Astrocyte (in vitro differentiated cells and primary cell): ENCODE data around the gene HECTD4. TPM values are rescaled to one million over a fixed set of nuclear protein-coding genes. Genes with fewer than 3 reads are reported as not detected.

Experiments used
- DNase-seq: peaks from one replicate; pipeline ENCODE4 v3.0.0-alpha.2; 2010; ENCODE audit warnings: low read depth
- FAIRE-seq: peaks from 2 replicates; lab custom pipeline; 2011; peaks lifted over from hg19 to GRCh38; lab: Jason Lieb, UNC
- H2AFZ ChIP-seq: 2 replicates; pipeline ENCODE4 v1.6.0; 2012; ENCODE audit warnings: low read depth, low read length, inconsistent platforms
- H3K27ac ChIP-seq: 2 replicates; pipeline ENCODE4 v1.5.1; 2011; ENCODE audit warnings: low read depth, low read length, inconsistent platforms
- H3K27me3 ChIP-seq: 2 replicates; pipeline ENCODE4 v1.6.0; 2011; ENCODE audit warnings: low read length, inconsistent platforms; ENCODE audit not compliant: insufficient read depth
- H3K36me3 ChIP-seq: 2 replicates; pipeline ENCODE4 v1.5.1; 2011; ENCODE audit warnings: low read length, inconsistent platforms; ENCODE audit not compliant: insufficient read depth
- H3K4me1 ChIP-seq: 2 replicates; pipeline ENCODE4 v1.5.1; 2011; ENCODE audit warnings: low read length, inconsistent platforms; ENCODE audit not compliant: insufficient read depth
- H3K4me2 ChIP-seq: 2 replicates; pipeline ENCODE4 v1.6.0; 2012; ENCODE audit warnings: low read length, inconsistent platforms
- H3K4me3 ChIP-seq: 2 replicates; pipeline ENCODE4 v1.5.1; 2011; ENCODE audit warnings: low read depth, mild to moderate bottlenecking, low read length, inconsistent platforms; ENCODE audit not compliant: insufficient read depth
- H3K79me2 ChIP-seq: 2 replicates; pipeline ENCODE4 v1.6.0; 2012; ENCODE audit warnings: mild to moderate bottlenecking, low read length, inconsistent platforms; ENCODE audit not compliant: insufficient read depth
- H3K9ac ChIP-seq: 2 replicates; pipeline ENCODE4 v1.6.0; 2012; ENCODE audit warnings: mild to moderate bottlenecking, low read length, inconsistent platforms
- H3K9me3 ChIP-seq: 2 replicates; pipeline ENCODE4 v1.5.1; 2012; ENCODE audit warnings: low read depth, mild to moderate bottlenecking, low read length, inconsistent platforms; ENCODE audit not compliant: insufficient read depth
- H4K20me1 ChIP-seq: 2 replicates; pipeline ENCODE4 v1.6.0; 2012; ENCODE audit warnings: low read length, inconsistent platforms; ENCODE audit not compliant: insufficient read depth
- H3K27ac Mint-ChIP-seq: one replicate; pipeline ENCODE4 v1.8.0; 2021; ENCODE audit warnings: mild to moderate bottlenecking, mixed read lengths; ENCODE audit not compliant: unreplicated experiment
- H3K27me3 Mint-ChIP-seq: one replicate; pipeline ENCODE4 v1.8.0; 2021; ENCODE audit warnings: low read depth, mixed read lengths; ENCODE audit not compliant: unreplicated experiment
- H3K36me3 Mint-ChIP-seq: one replicate; pipeline ENCODE4 v1.8.0; 2021; ENCODE audit warnings: low read depth, mixed read lengths; ENCODE audit not compliant: unreplicated experiment
- H3K4me1 Mint-ChIP-seq: one replicate; pipeline ENCODE4 v1.8.0; 2021; ENCODE audit warnings: low read depth, mixed read lengths; ENCODE audit not compliant: unreplicated experiment
- H3K4me3 Mint-ChIP-seq: one replicate; pipeline ENCODE4 v1.8.0; 2021; ENCODE audit warnings: mild to moderate bottlenecking, moderate library complexity, mixed read lengths; ENCODE audit not compliant: unreplicated experiment
- H3K9me3 Mint-ChIP-seq: one replicate; pipeline ENCODE4 v1.8.0; 2021; ENCODE audit warnings: mild to moderate bottlenecking, mixed read lengths; ENCODE audit not compliant: unreplicated experiment
- EZH2 ChIP-seq: IDR thresholded peaks from 2 replicates; pipeline ENCODE4 v1.6.1; 2012; ENCODE audit warnings: mild to moderate bottlenecking, low read length, inconsistent platforms; ENCODE audit not compliant: insufficient read depth
- total RNA-seq: library from RNA; stranded (reverse); gene quantifications from 2 replicates; pipeline ENCODE4 v1.2.1, GENCODE V29; 2021
- TF ChIP-seq, protein P1 (sequence below): IDR thresholded peaks from 2 replicates; pipeline ENCODE4 v1.5.1; 2011; ENCODE audit warnings: low read depth, mild to moderate bottlenecking, inconsistent platforms, low read length, moderate library complexity; ENCODE audit not compliant: insufficient read depth

The HECTD4 gene
- total RNA-seq, 1 donor from 2014 or later: 38.9 TPM

DNA sequence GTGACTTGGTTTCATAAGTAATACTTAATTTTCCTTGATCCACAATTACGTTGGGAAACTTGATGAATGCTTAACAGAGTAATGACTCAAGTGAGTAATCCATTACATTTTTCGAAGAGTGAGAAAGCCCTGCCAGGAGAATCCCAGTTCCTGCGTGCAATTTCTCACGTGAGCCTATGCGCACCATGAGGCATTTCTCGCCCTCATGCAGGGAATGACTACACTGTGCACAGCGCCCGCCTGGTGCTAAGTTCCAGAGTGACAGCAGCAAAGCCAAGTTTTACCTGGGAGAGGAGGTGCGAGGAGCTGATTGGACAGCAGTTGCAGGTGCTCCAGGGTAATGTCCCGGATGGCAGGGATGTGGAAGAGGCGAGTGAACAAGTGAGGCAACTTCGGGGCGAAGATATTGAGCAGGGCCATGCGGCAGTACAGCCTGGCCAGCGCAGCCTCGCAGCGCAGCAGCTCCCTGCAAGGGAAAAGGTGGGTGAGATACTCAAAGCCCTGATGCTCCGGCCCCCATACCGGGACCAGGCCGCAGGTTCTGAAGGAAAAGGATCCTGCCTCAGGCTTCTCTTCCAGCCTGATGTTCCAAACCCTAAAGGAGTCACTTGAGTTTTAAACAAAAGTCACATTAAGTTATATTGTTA lies 187.5 kb downstream of the HECTD4 start:
- Histone ChIP-seq H3K4me3 (no peak overlapping the region), H3K9ac (no peak overlapping the region), H3K79me2 (no peaks in the 10 kb centered on the region), H3K9me3 (no peaks in the 10 kb centered on the region), H3K4me2 (no peak overlapping the region), H3K27ac (no peak overlapping the region), H2AFZ (no peak overlapping the region), H3K27me3 (no peaks in the 10 kb centered on the region), H3K4me1 (no peaks in the 10 kb centered on the region), H3K36me3 (peaks cover 32% of the 10 kb centered on the region), H4K20me1 (no peaks in the 10 kb centered on the region)
- H3K27ac Mint-ChIP-seq: no peak overlapping the region
- FAIRE-seq (no peak), DNase-seq (no peak)
- no peaks in the 10 kb centered on the region for H3K27me3 Mint-ChIP-seq
- no peaks in the 10 kb centered on the region for H3K9me3 Mint-ChIP-seq
- TF ChIP-seq, protein P1, sequence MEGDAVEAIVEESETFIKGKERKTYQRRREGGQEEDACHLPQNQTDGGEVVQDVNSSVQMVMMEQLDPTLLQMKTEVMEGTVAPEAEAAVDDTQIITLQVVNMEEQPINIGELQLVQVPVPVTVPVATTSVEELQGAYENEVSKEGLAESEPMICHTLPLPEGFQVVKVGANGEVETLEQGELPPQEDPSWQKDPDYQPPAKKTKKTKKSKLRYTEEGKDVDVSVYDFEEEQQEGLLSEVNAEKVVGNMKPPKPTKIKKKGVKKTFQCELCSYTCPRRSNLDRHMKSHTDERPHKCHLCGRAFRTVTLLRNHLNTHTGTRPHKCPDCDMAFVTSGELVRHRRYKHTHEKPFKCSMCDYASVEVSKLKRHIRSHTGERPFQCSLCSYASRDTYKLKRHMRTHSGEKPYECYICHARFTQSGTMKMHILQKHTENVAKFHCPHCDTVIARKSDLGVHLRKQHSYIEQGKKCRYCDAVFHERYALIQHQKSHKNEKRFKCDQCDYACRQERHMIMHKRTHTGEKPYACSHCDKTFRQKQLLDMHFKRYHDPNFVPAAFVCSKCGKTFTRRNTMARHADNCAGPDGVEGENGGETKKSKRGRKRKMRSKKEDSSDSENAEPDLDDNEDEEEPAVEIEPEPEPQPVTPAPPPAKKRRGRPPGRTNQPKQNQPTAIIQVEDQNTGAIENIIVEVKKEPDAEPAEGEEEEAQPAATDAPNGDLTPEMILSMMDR: no peak
- TF ChIP-seq EZH2: no peak
- H3K4me1 Mint-ChIP-seq: peaks cover 6% of the 10 kb centered on the region
- peaks cover 31% of the 10 kb centered on the region for H3K36me3 Mint-ChIP-seq
- no peak overlapping the region for H3K4me3 Mint-ChIP-seq

DNA sequence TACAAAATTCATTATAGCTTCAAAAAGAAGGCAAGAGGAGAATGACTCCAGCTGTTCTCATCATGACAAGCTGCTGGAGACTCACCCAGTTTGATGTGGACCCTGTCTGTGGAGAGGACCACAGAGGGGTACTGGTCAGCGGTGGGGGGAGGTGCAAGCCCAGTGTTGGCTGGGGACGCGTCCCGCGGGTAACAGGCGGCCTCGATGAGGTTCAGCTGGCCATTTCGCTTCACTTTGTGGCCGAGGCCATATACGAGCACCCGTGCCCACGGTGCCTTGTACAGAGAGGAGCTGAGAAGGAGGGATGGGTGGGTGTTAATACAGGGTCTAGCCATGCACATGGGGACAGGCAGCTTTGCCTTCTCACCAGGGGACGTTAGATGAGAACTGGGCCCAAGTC lies 189.8 kb downstream of the HECTD4 start:
- no peak overlapping the region for H3K27ac Mint-ChIP-seq
- TF ChIP-seq, protein P1: no peak
- TF ChIP-seq EZH2: no peak
- no peak overlapping the region for H3K4me3 ChIP-seq
- H4K20me1 ChIP-seq: no peaks in the 10 kb centered on the region
- H3K9ac ChIP-seq: no peak overlapping the region
- no peaks in the 10 kb centered on the region for H3K27me3 ChIP-seq
- peaks cover 30% of the 10 kb centered on the region for H3K36me3 Mint-ChIP-seq
- no peaks in the 10 kb centered on the region for H3K79me2 ChIP-seq
- H3K27me3 Mint-ChIP-seq: no peaks in the 10 kb centered on the region
- H2AFZ ChIP-seq: no peak overlapping the region
- no peaks in the 10 kb centered on the region for H3K9me3 ChIP-seq
- H3K4me1 ChIP-seq: no peaks in the 10 kb centered on the region
- H3K4me3 Mint-ChIP-seq: no peak overlapping the region
- peaks cover 6% of the 10 kb centered on the region for H3K4me1 Mint-ChIP-seq
- DNase-seq (no peak), FAIRE-seq (no peak)
- H3K27ac ChIP-seq: no peak overlapping the region
- H3K36me3 ChIP-seq: peaks cover 27% of the 10 kb centered on the region
- no peak overlapping the region for H3K4me2 ChIP-seq
- H3K9me3 Mint-ChIP-seq: no peaks in the 10 kb centered on the region

DNA sequence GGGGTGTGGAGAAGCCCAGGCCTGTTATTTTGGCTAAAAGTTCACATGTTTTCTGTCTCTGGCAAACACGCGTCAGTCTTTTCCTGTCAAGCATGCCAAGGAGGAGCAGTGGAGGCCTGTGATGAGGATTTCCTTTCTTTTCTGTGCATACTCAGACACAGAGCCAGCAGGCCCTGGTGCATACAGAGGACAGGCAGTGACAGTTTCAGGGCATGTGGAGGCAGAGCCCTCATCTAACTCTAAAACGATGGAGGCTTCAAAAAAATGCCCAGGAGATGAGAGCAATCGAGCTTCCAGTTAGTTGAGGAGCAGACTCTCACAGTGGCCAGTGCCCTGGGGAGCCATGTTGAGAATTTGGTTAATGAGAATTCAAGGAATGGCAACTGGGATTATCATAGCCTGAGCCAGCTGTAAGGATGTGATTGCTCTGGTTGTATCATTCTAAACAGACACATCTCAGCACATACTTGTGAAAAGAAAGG lies 190.3 kb downstream of the HECTD4 start:
- Histone ChIP-seq H3K9me3 (no peaks in the 10 kb centered on the region), H2AFZ (no peak overlapping the region), H4K20me1 (no peaks in the 10 kb centered on the region), H3K4me2 (no peak overlapping the region), H3K79me2 (no peaks in the 10 kb centered on the region), H3K9ac (no peak overlapping the region), H3K27me3 (no peaks in the 10 kb centered on the region), H3K4me3 (no peak overlapping the region), H3K36me3 (peaks cover 27% of the 10 kb centered on the region), H3K4me1 (no peaks in the 10 kb centered on the region), H3K27ac (no peak overlapping the region)
- no peak for DNase-seq
- no peaks in the 10 kb centered on the region for H3K27me3 Mint-ChIP-seq
- H3K4me1 Mint-ChIP-seq: peaks cover 6% of the 10 kb centered on the region
- no peak overlapping the region for H3K4me3 Mint-ChIP-seq
- H3K36me3 Mint-ChIP-seq: peaks cover 28% of the 10 kb centered on the region
- no peaks in the 10 kb centered on the region for H3K9me3 Mint-ChIP-seq
- H3K27ac Mint-ChIP-seq: no peak overlapping the region
- no peak for TF ChIP-seq EZH2
- TF ChIP-seq, protein P1: no peak
- no peak for FAIRE-seq
